NCI-H748 treated with DMSO at 0.1 percent for 48 hours (cell line): ENCODE measurements around the gene VWA2.

Source experiments
- DNase-seq: peaks from one replicate; lab custom pipeline; 2025; lab: John Stamatoyannopoulos, UW

The VWA2 gene, protein sequence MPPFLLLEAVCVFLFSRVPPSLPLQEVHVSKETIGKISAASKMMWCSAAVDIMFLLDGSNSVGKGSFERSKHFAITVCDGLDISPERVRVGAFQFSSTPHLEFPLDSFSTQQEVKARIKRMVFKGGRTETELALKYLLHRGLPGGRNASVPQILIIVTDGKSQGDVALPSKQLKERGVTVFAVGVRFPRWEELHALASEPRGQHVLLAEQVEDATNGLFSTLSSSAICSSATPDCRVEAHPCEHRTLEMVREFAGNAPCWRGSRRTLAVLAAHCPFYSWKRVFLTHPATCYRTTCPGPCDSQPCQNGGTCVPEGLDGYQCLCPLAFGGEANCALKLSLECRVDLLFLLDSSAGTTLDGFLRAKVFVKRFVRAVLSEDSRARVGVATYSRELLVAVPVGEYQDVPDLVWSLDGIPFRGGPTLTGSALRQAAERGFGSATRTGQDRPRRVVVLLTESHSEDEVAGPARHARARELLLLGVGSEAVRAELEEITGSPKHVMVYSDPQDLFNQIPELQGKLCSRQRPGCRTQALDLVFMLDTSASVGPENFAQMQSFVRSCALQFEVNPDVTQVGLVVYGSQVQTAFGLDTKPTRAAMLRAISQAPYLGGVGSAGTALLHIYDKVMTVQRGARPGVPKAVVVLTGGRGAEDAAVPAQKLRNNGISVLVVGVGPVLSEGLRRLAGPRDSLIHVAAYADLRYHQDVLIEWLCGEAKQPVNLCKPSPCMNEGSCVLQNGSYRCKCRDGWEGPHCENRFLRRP

DNA sequence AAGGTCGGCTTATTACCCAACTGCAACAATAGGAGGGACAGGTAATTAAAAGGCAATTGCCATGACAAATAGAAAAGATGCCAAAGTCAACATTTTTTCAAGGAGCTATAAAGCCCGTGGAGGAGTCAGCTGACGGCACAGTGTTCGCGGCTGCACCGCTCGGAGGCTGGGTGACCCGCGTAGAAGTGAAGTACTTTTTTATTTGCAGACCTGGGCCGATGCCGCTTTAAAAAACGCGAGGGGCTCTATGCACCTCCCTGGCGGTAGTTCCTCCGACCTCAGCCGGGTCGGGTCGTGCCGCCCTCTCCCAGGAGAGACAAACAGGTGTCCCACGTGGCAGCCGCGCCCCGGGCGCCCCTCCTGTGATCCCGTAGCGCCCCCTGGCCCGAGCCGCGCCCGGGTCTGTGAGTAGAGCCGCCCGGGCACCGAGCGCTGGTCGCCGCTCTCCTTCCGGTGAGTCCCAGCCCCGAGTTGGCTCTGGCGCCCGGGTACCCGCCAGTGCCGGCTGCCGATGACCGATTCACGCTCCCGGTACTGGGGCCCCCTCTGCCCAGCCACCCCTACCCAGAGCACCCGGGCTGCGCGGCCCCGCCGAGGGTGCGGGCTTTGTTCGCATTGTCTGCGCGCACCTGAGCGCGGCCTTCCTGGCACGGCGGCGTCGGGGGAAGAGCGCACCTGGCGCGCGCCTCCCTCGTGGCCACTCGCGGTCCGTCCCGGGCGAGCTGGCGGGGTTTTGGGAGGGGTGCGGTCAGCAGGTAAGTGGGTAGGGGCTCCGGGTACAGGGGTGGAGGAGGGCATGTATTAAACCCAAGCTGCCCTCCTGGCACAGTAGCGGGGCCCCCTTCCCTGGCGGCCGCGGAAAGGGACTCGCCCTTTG lies at the start of gene VWA2:
Gene VWA2 (plus strand): TSS at position 138 of the 877 bp plus-strand sequence. CDS start 9,460 bp downstream, outside the sequence.
- peak; percentile 59 for DNase-seq

DNA sequence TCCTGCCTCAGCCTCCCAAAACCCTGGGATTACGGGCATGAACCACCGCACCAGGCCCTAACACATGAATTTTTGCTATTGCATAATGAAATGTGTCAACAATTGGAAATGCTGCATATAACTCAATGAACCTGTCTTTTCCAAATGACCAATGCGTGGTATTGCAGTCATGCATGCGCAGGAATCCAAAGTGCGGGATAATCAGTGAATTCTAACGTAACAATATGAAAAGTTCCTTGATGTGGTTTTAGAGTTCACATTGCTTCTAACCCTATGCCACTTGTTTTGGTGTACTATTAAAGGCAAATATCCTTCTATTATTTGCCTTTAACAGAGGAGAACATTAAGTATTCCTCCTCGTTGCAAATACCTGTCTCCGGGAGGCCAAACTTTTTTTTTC lies 49.4 kb upstream of the VWA2 start:
- DNase-seq: no peak

DNA sequence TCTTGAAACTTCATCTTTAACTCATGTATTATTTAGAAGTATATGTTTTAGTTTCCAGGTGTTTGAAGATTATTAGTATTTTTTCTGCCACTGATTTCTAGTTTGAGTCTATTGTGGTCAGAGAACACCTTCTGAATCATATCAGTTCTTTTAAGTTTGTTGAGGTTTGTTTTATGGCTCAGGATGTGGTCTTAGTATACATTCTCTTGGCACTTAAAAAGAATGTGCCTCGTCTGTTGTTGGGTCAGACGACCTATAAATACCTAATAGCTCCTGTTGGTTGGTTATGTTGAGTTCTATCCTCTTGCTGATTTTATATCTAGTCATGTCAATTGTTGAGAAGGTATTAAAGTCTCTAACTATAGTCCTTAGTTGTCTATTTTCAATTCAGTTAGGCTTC lies 44.0 kb upstream of the VWA2 start:
- no peak for DNase-seq

DNA sequence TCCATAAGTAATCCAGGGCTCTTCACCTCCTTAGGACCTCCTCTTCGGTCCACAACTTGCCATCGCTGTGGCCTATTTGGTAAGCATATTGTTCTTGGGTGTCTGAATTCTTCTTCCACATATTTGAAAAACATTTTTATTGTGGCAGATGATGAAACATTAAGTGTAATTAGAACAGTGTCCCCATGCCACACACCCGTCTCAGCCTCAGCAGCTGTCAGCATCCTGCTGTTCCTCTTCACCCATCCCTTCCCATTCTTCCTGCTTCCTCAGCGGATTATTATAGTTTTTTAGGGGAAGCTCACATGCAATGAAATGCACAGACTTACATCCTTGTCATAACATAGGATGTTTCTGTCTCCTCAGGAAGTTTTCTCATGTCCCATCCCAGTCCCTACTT lies 39.8 kb upstream of the VWA2 start:
- DNase-seq: no peak

DNA sequence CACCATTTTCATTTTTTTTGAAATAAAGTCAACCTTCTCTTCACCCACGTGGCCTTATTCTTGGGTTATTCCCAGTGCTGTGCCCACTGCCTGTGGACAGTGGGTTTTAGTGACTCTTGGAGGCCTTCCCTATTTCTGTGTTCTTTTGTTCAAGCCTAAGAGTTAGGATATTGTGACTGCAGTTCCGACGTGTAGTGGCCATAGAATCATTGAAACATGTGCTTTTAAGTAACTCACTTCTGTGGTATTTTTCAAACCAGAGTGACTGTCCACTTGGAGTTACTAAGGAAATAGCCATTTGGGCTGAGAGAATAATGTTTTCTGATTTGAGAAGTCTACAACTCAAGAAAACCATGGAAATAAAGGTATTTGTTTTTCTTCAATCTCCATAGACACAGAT lies 36.2 kb upstream of the VWA2 start:
- DNase-seq: no peak

DNA sequence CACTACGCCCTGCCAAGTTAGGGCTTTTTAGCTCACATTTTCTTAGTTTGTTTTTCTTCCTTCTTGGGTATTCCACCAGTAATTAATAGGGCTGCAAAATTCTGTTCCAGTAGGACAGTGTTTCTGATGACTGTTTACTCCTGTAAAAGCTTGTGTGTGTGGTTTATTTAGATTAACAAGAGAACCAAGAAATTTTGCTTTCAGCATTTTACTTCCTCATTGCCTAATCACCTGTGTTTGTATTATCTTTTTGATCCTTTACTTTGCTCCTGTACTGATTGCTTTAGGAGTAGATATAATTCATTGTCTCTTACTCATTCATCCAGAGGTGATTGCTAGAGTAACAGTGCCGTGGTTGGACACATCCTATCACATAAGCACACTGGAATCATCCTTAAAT lies 32.2 kb upstream of the VWA2 start:
- DNase-seq: no peak

DNA sequence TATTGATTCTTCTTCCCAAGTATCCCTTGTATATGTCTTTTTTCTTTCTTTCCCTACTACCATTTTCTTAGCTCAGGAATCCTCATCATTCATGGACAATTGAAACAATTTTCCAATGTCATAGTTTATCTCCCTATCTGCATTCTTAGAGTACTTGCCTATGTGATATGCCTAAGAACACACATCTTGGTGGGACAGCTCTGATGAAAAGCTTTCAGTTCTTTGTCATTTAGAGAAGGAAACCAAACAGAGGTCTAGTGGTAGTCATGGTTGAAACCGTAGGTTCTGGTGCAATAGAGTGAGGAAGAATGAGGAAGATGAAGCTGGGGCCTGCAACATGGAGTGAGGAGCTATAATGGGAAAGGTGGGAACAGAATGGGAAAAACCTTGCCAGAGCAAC lies 31.7 kb upstream of the VWA2 start:
- DNase-seq: no peak

DNA sequence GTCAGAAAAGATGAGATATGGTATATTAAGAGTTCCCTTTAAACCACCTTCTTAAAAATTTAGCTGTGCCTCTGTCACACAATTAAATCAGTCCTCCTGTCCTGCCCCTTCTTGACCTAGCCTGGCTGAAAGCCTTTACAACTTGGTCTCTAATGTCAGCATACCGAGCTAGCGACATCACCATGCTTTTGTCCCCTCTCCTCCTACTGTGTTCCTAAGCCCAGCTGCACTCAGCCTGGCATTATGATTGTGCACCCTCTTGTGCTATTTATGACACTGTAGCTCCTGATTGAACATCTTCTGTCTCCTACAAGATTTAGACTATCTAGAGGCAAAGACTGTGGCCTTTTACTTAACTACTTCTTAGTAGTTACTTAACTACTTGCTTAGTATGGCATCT lies 30.7 kb upstream of the VWA2 start:
- no peak for DNase-seq

DNA sequence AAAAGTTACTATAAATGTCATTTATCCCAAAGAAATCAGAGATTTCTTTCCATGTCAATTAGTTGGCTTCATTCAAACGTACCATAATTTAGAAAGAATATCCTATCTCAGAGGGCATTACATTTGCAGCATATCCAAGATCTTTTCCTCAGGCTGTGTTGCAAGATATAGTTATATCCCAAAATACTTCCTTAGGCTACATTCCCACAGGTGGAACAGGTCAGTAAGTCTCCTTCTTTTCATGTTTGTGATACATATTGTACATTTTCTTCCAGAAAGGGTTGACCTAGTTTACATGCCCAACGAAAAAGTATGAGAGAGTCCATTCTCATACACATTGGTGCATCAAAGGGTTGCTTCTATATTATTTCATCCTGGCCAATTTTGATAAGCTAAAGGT lies 26.9 kb upstream of the VWA2 start:
- no peak for DNase-seq

DNA sequence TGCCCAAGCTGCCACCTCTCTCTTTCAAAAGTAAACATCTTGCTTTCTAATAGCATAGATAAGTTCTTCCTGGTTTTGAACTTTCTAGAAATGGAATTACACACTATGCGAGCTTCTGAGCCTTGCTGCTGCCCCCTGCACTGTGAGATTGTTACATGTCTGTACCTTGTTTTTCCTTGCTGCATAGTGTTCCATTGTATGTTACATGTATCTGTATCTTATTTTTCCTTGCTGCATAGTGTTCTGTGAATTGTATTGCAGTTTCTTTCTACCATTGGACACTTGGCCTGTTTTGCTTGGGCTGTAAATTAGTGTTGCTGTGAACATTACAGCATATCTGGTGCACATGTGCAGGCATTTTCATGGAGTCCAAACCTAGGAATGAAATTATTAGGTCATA lies 24.0 kb upstream of the VWA2 start:
- DNase-seq: no peak

DNA sequence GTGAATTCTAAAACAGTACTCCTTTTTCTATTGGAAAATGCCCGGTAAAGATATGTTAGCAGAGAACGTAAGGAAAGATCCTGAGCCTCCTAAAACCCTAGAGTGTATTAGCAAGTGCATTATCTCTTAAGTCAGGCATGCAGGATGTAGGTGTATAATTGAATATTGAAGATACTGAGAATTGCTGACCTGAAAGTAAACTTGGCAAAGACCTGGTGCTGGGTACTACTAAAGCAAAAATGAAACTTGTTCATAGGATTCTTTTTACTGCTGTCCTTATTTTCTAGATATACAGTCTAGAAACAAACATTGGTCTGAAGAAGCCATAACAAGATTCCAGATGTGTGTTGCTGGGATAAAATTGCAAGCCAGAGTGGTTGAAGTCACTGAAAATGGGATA lies 18.8 kb upstream of the VWA2 start:
- DNase-seq: no peak

DNA sequence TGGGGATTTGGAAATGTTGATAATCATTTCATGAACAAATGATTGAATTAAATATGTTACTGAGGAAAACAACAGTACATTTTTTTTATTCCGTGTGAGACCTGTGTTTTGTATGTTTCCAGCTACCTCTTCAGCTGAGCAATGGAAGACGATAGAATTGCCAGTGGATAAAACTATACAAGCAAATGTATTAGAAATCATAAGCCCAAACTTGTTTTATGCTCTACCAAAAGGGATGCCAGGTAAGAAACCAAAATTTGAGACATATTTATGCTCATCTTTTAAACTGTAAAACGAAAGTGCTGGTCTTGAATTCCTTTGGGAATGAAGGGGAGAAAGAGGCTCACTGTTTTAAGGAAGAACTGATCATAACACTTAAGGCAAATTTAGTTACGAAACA lies 17.8 kb upstream of the VWA2 start:
- DNase-seq: no peak

DNA sequence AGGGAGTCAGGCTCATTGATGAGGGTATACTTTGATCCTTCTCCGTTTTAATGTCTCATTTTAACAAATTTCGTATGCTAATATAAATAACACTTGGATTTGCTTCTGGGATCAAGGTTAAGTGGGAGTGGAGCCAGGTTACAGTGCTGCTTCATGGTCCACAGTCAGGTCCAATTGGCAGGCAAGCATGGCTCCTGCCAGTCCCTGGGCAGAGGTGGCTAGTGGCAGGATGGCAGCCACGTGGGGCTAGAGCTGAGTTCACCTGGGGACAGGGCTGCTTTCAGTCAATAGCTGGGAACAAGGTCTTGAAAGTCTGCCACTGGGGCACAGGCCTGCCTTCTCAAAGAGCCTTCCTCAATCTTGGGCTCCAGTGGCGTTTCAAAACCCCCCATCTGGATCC lies 16.0 kb upstream of the VWA2 start:
- no peak for DNase-seq

DNA sequence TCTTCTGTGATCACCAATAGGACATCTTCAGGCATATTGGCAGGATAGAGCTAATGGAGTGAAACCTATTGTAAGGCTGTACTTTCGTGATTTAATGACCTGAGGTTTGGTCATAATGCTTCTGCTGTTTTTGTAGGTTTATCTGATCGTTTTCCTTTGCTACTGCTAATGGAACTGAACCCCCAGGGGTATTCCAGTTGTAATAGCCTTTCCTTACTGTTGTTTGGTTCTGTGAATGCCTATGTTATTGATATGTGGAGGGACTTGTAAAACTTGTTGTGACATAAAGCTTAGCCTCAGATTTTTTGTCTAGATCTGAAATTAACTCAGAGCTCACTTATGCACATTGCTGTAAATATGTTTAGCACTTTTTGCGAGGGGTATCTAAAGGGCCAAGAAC lies 10.9 kb upstream of the VWA2 start:
- no peak for DNase-seq

DNA sequence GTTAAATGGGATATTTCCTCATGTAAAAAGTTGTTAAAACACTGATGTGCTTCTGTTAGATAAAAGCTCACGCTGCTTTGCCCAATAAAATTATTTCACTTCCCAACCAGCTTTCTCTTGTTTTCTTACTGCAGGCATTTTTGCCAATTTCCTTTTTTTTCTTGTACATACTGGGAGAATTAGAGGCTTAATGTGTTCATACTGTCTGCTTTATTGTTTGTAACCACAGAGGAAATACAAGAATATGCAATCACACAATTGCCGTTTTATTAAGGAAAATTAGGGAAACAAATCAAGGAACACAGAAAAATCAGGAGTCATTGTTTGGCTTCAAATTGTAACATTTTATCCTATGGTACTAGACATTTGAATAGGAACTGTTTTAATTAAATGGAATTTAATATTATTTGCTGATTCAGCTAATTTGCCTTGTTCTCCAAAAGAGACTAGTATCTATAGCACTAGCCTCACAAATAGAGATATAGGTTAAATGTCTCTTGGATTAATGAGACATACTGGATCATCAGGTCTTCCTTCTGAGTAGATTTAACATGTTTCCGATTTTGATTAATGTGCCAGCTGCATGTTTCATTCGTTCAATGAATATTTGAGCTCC lies 6.4 kb upstream of the VWA2 start:
- DNase-seq: no peak

DNA sequence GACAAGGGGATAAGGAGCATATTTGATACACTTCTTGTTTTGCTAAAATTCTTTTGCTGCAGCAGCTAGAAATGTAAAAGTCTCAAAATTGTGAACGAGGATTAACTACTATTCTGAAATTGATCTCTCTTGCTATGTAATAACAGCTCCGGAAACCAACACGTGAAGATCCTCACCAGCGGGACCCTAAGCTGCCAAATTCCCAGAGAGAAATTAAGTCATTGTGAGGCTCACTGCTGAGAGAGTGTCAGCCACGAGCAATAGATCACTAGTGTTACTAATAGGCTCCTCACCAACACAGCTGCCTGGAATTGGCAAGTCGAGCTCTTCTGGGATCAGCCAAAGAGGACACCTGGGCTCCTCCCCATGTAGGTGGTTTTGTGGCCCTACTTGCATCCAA lies 5.6 kb upstream of the VWA2 start:
- no peak for DNase-seq

DNA sequence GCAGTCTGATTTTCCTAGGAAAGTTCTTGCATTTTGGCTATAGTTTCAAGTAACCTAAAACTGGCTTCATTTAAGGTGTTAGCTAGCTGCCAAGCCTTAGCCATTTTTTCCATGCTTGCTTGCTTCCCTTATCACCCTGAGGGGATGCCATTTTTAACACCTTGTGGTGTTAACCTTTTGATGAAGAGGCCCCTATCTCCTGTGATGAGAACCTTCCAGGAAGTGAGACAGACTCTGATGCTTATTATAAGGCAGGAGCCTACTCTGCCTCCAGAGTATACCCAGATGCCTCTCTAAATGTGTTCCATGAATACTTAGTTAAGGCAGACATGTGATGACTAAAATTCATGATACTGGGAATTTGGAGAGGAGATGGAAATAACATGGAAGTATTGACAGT lies 4.9 kb upstream of the VWA2 start:
- DNase-seq: no peak

DNA sequence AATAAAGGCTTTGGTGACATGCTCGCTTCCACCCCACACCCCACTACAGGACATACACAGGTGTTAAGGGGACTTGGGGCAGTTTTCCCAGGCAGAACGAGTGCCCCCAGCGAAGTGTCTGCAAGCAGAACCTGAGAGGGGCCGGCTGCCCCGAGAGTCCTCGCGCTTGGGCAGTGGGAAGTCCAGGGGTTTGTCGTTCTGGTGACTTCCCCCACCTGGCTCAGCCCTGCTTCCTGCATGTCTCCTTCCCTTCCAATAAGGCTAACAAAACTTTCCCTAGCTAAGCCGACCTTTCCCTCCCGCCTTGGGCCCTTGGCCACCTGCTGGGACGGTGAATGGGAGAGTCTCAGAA lies 916 bp downstream of the VWA2 start:
- DNase-seq: no peak

DNA sequence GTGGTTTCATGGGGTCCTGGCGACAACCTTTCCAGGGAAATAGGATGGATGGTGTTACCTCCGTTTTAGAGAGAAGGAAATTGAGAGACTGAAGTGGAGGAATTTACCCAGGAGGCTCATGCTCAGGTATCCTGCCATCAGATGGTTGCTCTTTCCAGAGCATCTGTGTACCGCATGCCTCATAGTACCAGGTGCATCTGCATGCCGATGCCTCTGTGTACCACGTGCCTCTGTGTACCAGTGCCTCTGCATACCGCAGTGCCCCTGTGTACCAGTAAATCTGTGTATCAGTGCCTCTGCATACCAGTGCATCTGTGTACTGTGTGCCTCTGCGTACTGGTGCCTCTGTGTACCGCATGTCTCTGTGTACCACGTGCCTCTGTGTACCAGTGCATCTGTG lies 3.2 kb downstream of the VWA2 start:
- DNase-seq: no peak

DNA sequence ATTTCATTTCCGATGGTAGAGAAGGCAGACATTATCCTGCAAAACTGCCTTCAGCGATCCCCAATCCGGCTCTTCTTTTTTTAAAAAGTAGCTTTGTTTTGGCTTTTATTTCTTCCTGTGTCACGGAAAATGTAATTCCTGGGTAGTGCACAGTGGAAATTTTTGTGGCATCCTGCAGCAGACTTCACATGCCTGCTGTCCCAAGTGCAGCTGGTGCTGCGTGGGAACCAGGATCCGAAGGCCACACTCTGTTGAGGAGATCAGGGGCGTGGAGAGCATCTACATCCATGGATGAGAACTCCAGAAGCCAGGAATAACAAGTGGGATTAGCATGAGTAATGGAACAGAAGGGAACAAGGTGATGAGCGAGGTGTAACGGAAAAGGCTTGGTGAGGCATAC lies 4.6 kb downstream of the VWA2 start:
- no peak for DNase-seq

DNA sequence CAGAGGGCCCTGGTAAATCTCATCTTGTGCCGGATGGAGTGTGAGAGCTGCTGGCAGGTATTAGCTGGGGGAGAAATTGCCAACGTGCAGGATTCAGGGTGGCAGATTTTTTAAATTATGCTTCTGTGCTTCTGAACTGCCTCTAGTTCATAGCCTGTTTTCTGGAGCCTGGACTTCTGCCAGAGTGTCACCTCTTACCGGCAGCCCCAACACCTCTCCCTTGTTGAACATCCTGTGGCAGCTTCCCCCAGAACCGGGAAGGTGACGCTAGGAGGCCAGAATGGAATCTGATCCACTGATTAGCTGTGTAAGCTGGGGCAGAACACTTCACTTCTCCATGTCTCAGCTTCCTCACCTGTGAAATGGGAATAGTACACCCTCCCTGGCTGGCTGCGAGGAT lies 5.1 kb downstream of the VWA2 start:
- no peak for DNase-seq

DNA sequence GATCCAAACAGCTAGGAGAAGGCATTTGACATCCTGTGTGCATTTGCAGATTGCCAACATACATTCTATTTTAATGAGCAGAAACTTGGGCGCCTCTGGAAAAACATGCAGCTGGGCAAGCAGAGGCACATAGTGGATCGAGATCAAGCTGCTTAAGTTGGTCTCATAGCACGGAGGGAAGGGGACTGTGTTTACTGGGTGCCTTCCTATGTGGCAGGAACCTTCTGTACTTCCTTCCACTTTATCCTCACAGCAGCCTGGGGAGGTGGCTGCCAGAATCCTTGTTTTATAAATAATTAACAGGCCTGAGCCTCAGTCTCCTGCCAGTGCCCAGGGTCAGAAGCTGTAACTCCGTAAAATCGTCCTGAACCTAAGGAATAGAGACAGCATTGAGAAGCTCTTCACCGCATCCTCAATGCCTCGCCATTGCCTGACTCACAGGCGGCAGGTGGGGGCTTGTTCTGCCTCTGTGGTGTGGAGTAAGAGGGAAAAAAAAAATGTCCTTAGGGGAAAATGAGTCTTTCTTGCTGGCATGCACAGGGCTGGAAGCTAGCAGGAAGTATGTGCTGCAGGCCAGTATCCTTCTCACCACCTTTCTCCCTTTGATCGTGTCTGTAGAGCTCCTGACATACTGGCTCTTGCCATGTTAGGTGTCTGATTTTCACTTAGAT lies 6.2 kb downstream of the VWA2 start:
- DNase-seq: no peak
